ENCODE results near the gene LYPD3.

GRCh38 chr19:43505941-43506340 lies 40.5 kb upstream of the LYPD3 start:
- TF ChIP-seq CTCF (IDR thresholded peaks at IDR 0.05): no peak
- no peak for TF ChIP-seq EZH2phosphoT487 (IDR thresholded peaks at IDR 0.05)
- no peak for TF ChIP-seq EZH2 (IDR thresholded peaks at IDR 0.05)

Data from neural progenitor cell (in vitro differentiated cells).